Fibroblast of skin of left quadriceps (primary cell): ENCODE data around the gene MSANTD1.
"Not testable (repeated sequence)": the region's sequence is repeated elsewhere in the genome, so short reads cannot be mapped to it uniquely, and the experiment has no call there.

ENCODE experiments used
- DNase-seq, 2 experiments: peaks; one replicate each; pipeline ENCODE4 v3.0.0-alpha.2; 2013; ENCODE audit warnings: low read depth in 2 of 2

Gene MSANTD1

DNA sequence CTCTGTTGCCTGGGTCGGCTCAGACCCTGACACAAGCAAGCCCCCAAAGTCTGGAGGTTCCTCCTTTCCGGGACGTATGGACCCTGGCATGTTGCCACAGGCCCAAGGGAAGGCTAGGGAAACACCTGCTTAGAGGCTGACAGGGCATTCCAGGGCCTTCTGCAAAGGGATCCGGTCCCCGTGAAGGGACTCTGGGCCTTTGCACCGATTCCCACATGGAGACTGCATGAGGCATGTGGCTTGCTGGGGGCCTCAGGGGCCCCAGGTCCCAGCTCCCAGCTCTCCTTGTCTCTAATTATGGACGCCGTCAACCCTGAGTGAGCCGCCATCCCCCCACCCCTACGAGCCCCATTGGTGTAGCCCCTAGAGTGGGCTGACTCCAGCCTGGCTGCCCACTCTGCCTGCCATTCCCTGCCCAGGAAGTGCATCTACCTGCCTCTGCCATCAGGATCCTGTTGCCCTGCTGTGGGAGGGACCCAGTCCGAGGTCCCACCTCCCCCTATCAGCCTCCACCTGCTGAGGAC is 39.7 kb downstream of the MSANTD1 start:
- no peak for DNase-seq

DNA sequence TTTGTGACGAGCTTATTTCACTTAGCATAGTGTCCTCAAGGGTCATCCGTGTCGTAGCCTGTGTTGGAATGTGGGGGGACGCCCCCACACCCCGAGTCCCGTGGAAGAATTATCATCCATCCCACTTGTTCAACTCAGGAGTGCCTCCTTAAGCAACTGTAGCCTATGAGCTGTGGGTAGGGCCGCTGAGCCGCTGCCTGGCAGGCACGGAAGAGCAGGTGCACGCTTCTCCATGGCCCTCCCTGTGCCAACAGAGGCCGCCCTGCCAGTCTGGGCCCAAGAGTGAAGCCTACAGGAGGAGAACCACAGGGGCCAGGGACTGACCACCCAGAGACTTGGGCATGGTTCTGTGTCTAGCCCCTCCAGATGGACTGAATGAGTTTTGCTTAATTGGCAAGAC is 41.5 kb downstream of the MSANTD1 start:
- no peak for DNase-seq

DNA sequence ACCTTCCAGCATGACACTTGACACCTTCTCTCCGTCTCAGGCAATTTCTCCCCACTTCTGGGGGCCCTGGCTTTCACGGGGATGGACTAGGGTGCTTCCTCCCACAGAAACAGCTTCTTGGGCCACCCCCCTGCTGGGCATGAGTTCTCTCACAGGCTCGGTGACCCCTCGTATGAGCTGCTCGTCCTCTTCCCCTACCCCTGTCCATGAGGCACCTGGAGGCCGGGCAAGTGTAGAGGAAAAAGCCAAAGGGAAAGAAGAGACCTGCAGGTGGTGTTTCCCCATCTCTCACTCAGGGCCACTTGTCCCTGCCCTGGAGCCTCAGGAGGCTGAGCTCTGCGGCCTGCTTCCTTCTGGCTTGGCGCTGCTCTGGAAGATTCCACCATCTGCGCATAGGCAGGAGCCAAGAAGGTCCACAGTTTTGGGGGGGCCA is 41.9 kb downstream of the MSANTD1 start:
- no peak for DNase-seq

DNA sequence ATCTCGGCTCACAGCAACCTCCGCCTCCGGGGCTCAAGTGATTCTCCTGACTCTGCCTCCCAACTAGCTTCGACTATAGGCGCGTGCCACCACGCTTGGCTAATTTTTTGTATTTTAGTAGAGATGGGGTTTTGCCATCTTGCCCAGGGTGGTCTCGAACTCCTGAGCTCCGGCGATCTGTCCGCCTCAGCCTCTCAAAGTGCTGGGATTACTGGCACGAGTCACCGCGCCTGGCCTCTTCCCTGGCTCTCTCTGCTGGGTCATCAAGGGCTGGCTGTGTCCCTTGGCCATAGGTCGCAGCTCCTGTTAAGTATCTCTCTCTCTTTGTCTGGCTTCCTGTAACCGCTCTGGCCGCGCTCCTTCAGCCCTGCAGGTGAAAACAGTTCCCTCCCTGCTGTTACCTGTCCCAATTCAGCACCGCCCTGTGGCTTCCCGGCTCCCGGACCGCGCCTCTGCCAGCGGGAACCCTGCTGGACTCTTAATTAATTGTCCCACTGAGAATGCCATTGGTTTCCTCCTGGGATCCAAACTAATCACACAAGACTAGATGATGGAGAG is 42.5 kb downstream of the MSANTD1 start:
- no peak for DNase-seq

DNA sequence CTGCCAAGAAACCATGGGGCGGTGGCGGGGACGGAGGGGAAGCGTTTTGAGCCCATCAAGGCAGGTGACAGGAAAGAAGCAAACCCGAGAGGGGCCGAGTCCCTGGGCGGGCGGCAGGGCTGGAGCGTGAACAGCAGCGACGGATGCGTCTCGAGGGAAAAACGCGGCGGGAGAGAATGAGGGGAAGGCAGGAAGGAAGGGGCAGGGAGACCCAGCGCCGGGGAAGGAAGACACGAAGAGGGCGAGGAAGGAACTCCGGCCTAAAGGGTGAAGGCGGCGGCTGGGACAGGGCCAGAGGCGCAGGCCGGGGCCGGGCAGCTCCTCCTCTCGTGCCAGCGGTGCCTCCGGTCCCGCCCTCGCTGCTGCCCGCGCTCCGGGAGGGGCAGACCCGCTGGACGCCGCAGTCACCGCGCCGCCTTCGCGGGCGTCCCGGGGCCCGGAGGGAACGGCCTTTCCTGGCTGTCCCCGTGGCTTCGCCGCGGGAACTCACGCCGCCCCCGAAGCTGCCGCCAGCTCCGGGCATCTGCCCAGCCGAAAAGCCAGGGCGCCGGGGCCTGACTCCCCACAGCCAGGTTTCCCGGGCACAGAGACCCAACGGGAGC is 43.1 kb downstream of the MSANTD1 start:
- DNase-seq: no peak

DNA sequence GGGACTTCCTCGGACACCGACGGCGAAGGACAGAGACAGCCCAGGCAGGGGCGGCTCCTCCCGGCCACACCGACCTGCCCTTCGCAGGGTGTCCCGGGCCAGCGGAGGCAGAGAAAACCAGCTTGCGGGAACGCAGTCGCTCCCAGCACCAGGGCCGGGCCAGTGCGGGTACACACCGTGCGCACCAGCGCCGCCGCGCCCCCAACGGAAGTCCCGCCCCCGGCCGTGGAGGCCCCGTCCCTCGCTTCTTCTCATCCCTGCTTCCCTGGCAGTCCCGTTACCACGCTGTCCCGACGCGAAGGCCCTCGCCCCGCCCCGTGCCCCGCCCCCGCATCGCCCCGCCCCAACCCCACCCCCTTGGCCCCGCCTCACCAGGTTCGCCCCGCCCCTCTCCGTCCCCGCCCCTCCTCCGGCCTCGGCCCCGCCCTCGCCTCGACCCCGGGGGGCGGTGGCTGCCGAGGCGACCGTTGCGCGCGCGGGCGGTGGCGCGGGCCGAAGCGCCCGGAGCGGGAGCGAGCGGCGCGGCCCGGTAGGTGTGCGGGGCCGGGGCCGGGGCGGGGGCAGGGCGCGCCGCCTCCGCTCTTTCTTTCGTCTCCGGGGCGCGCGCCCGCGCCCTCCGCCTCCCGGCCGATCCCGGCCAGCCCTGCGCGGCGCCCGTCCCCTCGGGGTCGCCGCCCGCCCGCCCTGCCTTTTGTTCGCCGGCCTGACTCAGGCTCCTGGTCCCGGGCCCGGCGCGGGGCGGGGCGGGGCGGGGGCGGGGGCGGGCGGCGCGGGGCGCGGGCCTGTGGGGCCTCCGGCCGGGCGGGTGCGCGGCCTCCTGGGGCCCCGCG is 43.8 kb downstream of the MSANTD1 start, which contains the start of gene RGS12:
RGS12 (plus strand) TSS at position 451 of the 830 bp plus-strand sequence. CDS start 23,150 bp downstream, outside the sequence.
- DNase-seq: peak; percentile 79 to 81

DNA sequence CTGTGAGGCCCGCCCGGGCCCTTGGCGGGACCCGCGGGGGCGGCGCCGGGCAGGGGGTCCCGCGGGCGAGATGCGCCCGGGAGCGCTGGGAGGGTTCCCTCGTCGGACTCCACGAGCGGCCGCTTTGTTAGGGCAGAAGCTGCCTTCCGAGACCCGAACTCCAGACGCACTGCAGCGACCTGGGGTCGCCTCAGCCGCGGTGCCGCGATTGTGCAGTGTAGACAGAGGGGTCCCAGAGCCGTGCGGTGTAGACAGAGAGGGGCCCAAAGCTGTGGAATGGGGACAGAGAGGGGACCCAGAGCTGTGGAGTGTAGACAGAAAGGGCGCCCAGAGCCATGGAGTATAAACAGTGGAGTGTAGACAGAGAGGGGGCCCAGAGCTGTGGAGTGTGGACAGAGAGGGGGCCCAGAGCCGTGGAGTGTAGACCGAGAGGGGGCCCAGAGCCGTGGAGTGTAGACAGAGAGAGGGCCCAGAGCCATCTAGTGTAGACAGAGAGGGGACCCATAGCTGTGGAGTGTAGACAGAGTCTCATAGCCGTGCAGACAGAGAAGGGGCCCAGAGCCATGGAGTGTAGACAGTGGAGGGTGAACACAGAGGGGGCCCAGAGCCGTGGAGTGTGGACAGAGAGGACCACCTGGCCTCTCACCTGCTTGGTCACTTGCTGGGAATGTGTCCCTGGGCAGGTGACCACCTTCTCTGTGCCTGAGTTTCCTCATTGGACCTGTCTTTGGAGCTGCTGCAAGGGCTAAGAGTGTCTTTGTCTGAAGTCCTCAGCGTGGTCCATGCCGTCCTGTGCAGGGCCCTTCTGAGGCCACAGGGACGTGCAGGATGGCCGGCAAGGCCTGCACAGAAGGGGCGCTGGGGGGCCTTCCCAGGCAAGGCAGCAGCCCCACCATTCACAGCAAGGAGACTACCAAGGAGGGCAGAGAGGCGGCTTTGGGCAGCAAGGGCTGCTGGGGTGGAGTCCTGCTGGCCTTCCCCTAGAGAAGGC is 44.7 kb downstream of the MSANTD1 start:
- no peak for DNase-seq

DNA sequence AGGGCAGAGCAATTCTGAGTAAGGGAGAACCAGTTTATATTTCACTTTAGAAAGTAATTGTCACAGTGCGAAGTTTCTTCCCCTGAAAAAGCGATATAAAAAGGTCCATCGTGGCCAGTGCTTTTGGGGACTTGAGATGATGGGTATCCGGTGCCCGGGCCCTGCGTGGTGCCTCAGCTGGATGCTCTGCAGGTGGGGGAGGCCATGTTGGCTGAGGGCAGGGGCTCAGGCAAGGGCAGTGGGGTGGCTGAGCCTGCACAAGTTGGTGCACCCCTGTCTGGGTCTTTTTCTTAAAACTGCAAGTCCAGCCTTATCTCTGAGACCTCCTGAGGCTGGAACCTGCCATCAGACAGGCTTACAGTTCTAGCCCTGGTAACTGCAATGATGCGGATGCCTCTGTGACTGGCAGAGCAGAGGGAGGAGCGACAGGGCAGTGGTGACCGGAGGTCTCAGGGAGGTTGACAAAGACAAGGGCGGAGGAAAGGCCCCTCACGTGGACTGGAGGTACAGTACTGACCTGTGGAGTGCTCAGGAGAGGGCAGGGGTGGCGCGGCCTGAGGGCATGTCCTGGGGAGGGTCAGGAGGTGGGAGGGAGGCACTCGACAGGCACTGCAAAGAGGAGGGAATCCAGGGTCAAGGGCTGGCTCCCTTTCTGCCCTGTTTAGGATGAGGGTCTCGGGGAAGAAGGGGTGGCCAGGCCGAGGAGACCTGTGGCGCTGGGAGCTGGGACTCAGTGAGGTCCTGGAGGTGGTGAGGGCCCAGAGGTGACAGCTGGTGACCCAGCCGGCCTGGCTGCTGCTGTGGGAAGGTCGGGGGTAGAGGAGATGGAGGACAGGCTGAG is 45.7 kb downstream of the MSANTD1 start:
- no peak for DNase-seq

DNA sequence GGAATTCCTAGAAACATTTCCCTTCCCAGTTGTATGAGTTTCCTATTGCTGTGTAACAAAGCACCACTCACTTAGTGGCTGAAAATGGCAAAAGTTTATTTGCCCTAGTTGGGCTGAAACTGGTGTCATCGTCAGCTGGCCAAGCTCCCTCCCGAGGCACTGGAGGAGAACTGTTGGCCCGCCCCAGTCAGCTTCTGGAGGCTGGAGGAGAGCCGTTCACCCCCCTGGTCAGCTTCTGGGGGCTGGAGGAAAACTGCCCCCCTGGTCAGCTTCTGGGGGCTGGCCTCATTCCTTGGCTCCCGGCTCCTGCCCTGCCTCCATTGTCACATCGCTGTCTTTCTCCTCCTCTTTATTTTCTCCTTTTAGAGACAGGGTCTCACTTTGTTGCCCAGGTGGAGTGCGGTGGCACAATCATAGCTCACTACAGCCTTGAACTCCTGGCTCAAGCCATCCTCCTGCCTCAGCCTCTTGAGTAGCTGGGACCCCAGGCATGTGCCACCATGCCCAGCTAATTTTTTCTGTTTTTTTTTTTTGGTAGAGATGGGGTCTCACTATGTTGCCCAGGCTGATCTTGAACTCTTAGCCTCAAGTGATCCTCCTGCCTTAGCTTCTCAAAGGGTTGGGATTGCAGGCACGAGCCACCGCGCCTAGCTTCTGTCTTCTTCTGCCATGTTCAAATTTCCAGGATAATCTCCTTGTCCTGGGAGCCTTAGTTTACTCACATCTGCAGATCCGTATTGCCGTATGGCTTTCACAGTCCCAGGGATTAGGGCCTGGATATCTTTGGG is 47.1 kb downstream of the MSANTD1 start:
- DNase-seq: no peak

DNA sequence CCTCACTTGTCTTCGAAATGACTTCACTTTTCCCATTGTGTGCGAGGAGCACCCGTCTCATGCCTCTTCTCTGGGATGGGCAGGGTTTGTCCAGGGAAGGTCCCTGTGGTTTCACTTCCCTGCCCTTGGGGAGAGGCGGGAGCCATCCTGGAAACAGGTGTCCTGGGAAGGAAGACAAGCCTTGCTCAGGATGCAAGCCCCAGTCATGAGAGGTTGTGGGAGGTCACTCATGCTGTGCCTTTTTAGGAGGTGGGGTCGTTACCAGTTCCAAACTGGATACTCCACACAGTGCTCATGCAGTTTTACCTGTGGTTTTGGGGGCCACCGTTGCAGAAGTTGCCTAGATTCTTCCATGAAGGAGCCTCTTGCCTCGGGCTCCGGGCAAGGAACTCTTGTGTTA is 47.7 kb downstream of the MSANTD1 start:
- DNase-seq: no peak

DNA sequence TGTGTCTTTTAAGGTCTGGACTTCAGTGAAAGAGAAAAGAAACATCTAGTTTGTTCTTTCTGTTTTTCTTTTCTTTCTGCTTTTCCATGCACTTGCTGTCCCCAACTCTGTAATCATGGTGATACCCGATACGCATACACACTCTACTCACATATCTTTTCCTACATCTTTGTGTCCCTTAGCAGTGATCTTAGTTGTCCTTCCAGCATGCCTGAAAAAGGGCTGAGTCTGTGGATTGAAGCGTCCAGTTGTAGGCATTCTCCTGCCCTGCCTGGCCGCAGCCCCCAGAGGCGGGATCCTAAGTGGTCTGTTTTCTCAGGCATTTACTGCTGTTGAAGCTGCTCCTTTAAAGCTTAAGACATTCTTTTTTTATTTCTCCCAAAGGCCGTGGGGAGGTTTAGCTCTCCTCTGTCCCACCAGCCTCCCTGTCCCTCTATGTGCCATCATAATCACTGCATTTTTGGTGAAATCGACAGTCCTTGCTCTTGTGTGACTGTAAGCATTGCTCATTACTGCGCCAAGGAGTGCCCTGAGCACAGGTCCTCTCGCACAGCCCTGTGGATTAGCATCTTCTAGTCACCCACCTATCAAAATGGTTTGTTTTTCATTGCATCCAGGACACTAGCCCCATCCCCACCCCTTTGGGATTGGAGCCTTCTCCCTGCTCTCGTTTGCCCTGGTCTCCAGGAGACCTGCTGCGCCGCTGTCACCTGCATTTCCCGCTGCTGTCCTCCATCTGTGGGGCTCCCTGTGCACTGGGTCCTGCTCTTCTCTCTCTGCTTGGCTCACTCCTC is 48.3 kb downstream of the MSANTD1 start:
- no peak for DNase-seq

DNA sequence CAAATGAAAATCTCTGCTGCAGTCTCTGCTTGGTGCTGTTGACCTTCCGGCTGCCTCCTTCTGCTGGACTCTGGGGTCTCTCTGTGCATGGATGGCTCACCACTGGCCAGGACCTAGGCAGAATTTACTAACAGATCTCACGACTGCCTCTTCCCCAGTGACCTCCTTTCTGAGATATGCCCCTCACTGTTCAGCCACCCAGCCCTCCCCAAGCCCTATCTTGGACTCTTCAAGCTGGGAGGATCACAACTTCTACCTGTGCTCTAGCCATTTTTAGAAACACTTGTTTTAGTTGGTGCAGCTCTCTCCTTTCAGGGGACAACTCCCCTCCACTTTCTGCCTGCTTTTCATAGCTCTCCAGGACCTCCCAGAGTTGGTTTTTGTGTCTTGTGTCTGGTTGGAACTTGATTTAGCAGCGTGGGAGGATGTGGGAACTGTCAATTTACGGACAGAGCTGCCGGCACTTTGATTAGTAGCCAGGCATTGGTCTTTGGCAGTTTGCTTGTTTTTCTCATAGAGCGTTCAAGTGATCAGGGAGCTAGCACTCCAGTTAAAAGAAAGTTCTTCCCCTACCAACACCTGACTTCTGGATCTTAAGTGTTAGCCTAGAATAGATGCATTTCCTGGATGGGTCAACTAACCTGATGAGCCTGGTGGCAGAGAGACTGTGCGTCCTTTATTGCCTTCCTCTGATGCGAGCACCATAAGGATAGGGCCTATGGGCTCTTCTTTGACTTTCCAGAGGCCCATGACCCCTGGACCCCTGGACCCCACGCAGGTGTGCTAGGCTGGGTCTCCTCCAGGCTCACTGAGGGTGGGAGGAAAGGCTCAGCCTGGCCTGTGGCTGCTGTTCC is 50.4 kb downstream of the MSANTD1 start:
- DNase-seq: no peak

DNA sequence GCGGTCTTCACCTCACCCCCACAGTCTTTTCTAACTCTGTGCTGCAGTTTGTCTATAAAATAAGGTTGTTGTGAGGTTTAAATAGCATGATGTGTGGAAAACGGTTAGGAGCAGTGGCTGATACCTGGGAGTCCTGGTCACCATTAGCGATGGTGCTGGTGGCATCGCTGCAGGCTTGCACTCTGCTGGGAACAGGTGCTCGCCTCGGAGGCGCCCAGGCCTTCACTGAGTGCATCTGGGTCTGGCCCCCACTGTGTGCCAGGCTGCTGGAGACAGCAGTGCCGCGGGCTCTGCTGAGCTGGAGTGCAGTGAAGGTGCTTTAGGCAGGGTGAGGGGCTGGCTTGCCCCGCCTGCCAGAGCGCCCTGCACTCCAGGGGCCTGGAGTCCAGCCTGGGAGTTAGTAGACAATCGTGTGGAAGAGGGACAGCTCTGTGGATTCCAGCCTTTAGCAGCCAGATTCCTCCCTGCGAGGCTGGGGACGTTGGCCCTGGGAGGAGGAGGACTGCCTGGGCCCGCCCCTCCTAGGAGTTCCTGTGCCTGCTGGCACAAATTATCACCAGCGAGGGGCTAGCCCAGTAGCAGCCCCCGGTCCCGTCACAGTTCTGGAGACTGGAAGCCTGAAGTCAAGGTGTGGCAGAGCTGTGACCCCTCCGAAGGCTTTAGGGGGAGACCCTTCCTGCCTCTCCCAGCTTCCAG is 51.2 kb downstream of the MSANTD1 start:
- DNase-seq: no peak

DNA sequence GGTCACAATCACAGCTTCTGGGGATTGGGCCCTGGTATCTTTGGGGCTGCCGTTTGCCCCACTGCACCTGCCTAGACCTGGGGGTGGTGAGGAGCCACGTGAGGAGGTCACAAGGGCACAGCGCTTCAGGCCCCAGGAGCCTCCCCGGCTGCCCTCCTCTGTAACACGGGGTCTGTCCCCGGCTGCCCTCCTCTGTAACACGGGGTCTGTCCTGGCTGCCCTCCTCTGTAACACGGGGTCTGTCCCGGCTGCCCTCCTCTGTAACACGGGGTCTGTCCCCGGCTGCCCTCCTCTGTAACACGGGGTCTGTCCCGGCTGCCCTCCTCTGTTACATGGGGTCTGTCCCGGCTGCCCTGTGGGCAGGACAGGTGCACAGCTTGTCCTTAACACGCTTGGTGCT is 51.9 kb downstream of the MSANTD1 start:
- DNase-seq: not testable (repeated sequence)

DNA sequence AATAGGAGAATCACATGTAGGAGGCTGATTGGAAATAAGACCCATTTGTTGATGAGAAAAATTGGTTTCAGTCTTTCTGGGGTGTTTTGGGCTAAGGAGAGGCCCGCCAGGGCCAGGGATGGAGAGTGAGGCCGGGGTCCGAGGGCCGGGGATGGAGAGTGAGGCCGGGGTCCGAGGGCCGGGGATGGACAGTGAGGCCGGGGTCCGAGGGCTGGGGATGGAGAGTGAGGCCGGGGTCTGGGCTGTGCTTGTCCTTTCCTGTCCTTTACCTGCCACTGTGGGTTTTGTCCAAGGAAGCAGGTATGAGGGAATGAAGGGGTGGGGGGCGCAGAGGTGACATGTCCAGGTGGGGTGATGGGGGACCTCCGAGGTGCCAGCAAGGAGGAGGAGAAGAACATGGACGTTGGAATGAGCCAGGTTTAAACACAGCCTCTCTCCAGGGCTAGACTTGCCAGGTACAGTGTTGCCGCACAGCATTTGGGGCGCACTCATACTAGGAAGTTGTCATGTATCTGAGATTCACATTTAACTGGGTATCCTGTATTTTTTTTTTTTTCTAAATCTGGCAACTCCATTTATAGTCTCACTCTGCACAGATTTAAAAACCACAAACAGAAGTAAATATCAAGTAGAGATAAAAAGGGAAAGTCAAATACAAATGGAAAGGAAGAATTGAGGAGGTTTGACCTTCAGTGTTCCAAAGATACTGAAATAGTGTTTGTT is 52.7 kb downstream of the MSANTD1 start:
- DNase-seq: no peak

DNA sequence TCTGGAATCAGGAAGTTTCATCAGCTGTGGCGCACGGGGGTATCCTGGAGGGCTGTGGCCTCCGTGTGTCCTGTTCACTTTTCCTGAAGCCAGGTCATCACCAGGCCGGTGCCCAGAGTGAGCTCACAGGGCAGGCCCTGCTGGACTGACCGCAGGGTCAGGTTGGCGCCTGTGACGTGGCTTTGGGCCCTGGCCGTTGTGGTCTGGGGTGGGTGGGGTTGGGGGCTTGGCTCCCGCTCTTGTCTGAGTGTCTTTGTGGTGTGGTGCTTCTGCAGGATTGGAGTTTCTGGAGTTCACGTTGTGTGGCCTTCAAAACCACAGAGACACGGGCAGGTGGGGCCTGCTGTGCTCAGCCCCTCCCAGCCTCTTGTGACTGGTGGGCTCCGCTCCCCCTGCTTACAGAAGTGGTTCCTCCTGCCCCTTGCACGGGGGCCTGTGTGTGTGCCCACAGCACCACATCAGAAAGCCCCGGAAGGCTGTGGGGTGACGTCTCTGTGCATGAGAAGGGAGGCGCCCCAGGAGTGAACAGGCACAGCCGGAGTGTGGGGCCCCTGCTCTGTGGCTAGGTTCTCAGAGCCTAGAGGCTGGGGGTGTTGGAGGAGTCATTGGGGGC is 53.3 kb downstream of the MSANTD1 start:
- DNase-seq: no peak
